MV-4-11 (cell line): Measurements from ENCODE around the gene LCN1.

ENCODE experiments used
- DNase-seq: peaks from one replicate; lab custom pipeline; 2025; lab: John Stamatoyannopoulos, UW

LCN1 gene

GRCh38 chr9:135520916-135521607 lies at the start of gene LCN1:
LCN1 (plus strand) TSS chr9:135521440; CDS start chr9:135521498, 58 bp downstream.
- no peak for DNase-seq

DNA sequence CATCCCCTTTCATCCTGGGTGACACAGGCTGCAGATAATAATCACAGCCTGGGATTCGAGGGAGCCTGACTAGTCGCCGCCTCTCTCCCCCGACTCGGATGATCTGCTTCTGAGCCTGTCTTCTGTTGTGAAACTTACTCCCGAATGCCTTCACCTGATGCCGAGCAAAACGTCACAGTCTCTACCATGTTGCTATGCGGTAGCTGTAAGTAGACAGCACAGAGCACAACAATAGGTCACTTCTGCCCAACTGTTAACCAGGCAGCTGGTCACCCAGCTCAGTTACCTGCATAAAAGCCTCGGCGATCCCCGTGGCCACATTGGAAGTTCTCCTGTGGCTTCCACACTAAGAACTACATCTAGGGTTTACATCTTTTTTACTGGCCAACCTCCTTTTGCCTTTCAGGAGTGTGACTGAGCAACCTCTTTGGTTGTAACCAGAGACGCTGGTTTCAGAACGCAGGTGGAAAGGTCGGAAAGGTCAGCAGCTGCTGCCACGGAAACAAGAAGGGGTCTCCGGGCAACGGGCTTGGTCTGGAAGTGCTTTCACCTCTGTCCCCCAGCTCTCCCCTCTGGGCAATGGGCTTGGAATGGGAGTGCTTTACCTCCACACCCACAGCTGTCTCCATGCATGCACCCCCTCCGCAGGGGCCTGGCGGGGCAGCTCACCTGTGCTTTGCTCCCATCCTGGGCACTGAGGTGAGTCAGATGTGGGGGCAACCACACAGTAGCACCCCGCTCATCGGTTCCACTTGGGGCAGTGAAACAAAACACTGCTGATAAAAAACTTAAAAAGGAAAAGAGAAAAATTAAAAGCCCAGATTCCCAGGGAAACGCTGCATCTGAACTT lies 49.2 kb upstream of the LCN1 start:
- DNase-seq: no peak

DNA sequence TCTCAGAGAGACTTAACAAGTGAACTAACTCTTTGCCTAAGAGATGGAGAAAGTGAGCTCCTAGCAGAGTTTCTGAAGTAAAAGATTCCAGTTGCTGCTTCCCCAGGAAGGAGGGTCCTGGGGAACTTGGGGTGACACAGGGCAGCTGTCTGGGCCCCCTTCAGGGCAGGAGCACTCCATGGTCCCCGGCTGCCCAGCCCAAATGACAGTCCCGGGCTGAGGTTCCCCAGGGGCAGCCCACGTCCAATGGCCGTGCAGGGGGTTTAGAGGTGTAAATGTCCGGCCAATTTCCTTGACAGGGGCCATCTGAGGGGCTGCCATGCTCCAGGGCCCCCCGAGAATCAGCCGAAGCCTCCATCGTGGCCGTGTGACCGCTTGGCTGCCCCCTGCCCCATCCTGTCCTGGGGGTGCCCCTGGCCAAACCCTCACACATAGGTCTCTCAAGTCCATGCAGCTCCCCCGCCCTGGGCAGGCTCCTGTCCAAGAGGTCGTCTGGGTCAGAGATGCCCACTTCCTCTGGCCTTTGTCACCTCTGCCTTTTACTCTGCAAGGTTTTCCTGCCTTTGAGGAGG lies 47.2 kb upstream of the LCN1 start:
- DNase-seq: no peak

DNA sequence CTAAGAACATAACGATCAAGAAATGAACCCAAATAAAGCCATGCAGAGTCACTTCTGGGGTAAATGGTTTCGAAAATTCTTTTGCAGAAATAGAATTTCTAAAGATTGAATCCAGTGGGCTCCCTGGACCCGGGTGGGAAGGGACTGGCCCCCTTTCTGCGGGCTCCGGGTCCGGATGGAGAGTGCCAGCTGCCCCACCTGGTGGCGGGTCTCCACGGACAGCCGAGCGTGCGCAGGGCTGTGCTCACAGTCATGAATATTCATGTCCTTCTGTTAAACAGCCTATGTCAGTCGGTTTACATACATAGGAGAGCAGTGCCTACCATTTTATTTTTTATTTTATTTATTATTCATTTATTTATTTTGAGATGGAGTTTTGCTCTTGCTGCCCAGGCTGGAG lies 46.3 kb upstream of the LCN1 start:
- no peak for DNase-seq

- DNase-seq: no peak
These were observed 44.5 kb upstream of the LCN1 start for GRCh38 chr9:135476561-135477355.

- DNase-seq: no peak
These were observed 43.0 kb upstream of the LCN1 start for GRCh38 chr9:135478191-135478590.

DNA sequence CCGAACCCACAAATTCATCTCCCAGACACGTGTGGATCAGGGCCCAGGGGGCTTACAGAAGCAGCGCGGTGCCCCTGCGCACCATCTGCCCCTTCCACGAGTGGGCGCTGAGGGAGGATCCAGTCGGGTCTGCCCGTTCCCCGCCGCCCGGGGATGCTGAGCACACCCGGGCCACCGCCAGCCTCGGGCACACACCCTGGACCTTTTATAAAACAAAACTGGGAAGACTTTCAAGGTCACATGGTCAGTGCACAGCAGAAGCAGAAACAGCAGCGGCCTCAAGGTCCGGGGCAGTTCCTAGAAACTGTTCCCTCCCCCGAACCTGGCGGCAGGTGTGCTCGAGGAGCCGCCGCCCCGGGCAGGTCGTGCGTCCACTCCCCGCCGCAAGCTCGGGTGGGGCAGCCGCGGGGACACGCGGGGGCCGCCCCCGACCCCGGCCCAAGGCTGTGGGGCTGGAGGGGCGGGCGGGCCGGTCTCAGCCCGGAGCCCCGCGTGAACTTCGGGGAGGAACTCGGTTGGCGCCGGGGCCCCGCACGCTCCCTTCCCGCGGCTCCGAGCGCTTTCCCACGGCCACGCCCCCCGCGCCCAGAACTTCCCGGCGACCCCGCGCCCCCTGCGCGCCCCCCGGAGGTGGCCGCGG lies 42.3 kb upstream of the LCN1 start:
- DNase-seq: no peak

- no peak for DNase-seq
These were observed 41.7 kb upstream of the LCN1 start, which contains the start of gene PPP1R26 for GRCh38 chr9:135479469-135480052. PPP1R26 (plus strand) TSS chr9:135479782; CDS start chr9:135484511, 4,729 bp downstream.

- no peak for DNase-seq
These were observed 40.9 kb upstream of the LCN1 start for GRCh38 chr9:135480071-135480939.

DNA sequence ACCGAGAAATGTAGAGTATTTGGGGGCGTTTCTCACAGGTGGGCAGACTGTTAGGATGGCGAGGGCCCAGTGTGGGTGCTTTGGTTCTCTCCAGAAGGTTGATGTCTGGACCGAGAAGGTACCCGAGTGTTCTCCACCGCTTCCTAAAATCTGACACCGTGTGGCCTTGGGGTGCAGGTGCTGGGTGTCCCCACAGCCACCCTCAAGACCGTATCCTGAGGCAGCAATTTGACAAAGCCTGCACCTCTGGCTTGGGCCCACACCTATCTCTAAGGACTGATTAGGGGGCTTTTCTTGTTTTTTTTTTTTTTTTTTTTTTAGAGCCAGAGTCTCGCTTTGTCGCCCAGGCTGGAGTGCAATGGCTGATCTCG lies 40.3 kb upstream of the LCN1 start:
- no peak for DNase-seq

DNA sequence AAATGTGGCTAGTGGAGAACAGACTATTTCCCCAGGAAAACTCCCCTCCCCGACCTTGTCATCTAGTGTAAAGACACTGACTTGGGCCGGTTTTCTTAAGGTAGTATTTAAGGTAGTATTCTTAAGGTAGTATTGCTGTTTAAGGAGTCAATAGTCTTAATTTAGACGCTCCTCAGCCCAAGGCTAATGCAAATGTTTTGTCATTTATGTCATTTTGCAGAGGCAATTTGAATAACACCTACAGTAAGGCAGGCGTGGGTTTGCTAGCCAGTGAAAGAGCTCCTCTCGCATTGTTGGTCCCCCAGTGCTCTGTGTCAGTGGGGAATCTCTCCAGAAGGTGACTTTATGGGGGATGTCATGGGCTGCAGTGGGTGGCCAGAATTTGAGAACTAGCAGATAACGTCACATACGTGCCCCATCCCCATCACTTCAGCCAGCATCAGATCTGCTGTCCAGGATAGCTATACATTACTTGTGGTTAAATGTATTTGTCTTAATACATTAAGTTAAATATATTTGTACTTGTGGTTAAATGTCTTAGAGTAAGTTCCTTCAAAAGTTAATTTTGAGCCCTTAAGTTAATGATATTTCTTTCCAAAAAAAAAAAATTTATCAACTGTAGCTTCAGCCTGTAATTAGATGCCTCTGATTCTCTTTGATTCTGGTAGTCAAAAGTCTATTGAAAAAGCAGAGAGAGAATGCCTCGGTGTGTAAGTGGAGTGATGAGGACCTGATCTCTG lies 39.1 kb upstream of the LCN1 start:
- DNase-seq: no peak

DNA sequence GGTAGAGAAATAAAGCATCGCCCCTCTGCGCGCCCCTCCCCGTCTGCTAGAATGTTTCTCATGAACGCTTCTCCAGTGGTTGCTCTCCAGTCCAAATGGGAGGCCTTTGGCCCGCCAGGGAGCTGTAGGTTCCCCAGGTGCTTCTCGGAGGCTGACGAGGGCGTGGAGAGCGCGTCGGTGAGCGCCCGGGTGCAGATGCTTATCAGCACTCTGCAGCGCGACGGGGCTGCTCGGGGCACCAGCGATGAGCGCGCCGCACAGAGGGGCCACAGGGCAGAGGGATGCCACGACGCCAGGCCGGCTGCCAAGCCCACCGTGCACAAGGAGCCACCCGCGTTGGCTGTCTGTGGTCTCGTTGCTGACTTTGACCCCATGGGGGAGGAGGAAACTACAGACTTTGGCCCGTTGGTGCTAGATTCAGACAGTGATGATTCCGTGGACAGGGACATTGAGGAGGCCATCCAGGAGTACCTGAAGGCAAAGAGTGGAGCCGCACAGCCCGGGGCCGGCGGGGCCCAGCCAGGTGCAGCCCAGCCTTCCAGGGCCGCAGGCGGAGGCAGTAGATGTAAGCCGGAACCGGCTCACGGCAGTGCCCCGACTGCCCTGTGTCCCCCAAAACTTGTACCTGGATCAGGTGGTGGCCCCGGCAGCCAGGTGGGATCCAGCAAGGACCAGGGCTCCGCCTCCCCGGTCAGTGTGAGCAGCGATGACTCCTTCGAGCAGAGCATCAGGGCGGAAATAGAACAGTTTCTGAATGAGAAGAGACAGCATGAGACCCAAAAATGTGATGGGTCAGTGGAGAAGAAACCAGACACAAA lies 36.6 kb upstream of the LCN1 start:
- no peak for DNase-seq

DNA sequence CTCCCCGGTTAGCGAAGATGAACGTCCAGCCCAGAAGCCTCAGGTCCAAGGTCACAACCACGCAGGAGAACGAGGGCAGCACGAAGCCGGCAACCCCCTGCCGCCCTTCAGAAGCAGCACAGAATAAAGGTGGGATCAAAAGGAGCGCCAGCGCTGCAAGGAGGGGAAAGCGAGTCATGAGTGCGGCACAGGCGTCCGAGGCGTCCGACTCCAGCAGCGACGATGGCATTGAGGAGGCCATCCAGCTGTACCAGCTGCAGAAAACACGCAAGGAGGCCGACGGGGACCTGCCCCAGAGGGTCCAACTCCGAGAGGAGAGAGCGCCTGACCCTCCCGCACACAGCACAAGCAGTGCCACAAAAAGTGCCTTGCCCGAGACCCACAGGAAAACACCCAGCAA lies 35.9 kb upstream of the LCN1 start:
- no peak for DNase-seq

DNA sequence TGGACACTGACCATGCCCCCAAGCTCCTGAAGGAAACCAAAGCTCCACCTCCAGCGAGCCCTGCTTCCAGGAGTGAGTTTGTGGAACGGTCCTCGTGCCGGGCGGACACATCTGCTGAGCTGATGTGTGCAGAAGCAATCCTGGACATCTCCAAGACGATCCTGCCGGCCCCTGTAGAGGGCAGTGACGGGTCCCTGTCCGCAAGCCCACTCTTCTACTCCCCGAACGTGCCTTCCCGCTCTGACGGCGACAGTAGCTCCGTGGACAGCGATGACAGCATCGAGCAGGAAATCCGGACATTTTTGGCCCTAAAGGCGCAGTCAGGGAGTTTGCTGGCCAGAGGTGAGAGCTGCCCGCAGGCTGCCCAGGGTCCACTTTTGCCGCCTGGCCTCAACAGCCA lies 35.4 kb upstream of the LCN1 start:
- no peak for DNase-seq

GRCh38 chr9:135486267-135487065 lies 34.8 kb upstream of the LCN1 start:
- no peak for DNase-seq

DNA sequence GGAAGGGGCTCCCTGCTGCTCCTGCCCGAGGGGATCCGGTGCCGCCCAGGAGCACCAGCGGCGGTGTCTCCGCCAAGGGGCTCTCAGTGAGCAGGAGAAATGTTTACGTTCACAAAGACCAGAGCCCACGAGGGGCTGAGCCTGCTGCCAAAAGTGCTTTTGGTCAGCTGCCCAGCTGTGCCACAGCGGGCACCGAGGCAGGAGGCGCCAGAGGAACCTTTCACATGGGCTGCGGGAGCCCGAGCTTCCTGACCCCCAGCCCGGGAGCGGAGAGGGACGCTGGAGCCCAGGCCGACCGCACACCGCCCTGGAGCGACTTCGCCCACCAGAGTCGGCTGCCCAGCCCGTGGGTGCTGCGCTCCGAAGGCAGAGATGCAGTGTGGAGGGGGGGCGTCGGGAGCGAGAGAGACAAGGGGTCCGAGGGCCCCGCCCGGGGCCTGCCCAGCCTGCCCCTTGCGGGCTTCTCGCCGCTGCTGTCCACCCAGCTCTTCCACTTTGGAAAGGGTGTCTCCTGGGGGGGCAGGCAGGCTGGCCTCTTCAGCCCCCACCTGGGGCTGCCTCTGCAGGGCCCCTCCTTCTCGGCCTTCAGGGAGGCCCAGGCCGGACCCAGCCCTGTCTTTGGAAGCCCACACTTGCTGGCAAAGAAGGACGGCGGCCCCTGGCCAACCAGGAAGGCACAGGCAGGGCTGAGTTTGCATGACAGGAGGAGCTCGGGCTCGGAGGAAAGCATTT lies 33.8 kb upstream of the LCN1 start:
- DNase-seq: no peak

DNA sequence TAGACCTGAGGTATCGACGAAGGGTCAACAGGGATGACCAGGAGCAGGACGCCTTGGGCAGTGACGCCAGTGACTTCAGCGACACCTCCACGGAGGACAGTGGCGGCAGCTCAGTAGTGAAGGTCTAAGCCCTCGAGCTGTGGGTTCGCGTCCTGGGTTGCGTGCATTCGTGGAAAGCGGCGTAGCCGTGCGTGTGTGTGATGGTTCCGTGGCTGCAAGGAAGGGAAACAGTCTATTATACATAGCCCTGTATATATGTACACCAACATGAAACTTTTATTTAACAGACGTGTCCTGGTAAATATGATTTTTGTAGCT lies 33.3 kb upstream of the LCN1 start:
- no peak for DNase-seq
